ENCODE results near the gene PHF14. TPM values are rescaled to one million over a fixed set of nuclear protein-coding genes. Genes with fewer than 3 reads are reported as not detected.

Gene PHF14
- total RNA-seq, 2 donors from 2014 or later: 52.0 to 53.1 TPM

DNA sequence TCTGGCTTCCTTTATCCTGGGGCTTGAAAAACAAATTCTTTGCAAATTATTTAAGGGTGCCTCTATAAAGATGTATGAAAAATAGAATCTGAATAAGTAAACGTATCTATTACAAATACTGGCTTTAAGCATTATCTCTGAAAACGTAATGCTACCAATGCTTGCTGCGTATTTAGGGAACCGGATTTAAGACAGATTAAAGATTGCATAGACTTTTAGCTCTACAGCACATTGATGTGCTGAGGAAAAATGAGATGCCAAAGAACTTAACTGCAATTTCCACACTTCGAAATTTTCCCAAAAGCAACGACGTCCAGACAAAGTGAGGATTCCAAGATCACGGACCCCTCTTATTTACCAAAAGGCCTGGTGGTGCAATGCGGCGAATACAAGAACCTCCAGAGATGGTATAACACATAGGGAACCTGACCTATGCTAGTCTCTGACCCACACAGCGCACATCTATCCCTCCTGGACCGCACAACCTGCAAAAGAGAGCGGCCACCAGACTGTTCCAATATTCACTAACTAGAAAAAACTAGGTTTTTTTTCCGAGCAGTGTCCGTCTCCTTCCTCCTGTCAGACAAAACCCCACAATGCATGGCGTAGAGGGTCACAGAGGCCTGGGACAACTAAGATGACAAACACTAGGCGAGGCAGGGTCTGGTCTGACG, 34.3 kb upstream of the PHF14 start:
- H3K27me3 ChIP-seq (ENCODE audit: control insufficient read depth, insufficient read depth, low read length, poor library complexity, severe bottlenecking): no peaks in the 10 kb centered on the region
- H3K9me3 ChIP-seq (ENCODE audit: control insufficient read depth, low read length): no peaks in the 10 kb centered on the region
- WGBS, 2 experiments (ENCODE audit: insufficient coverage in 1 of 2, insufficient read length in 1 of 2): 1 to 3% methylated on average over 9 to 18 of the region's 18 CpGs
- peaks cover 38% of the 10 kb centered on the region for H3K36me3 ChIP-seq (ENCODE audit: control insufficient read depth, insufficient read depth, low read length)
- no peaks in the 10 kb centered on the region for H3K9me3 Mint-ChIP-seq
- H3K4me3 Mint-ChIP-seq: no peak overlapping the region
- no peaks in the 10 kb centered on the region for H3K4me1 ChIP-seq (ENCODE audit: control insufficient read depth, insufficient read depth, low read length)
- no peak overlapping the region for H3K27ac Mint-ChIP-seq
- TF ChIP-seq, protein P1, sequence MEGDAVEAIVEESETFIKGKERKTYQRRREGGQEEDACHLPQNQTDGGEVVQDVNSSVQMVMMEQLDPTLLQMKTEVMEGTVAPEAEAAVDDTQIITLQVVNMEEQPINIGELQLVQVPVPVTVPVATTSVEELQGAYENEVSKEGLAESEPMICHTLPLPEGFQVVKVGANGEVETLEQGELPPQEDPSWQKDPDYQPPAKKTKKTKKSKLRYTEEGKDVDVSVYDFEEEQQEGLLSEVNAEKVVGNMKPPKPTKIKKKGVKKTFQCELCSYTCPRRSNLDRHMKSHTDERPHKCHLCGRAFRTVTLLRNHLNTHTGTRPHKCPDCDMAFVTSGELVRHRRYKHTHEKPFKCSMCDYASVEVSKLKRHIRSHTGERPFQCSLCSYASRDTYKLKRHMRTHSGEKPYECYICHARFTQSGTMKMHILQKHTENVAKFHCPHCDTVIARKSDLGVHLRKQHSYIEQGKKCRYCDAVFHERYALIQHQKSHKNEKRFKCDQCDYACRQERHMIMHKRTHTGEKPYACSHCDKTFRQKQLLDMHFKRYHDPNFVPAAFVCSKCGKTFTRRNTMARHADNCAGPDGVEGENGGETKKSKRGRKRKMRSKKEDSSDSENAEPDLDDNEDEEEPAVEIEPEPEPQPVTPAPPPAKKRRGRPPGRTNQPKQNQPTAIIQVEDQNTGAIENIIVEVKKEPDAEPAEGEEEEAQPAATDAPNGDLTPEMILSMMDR (conservative IDR thresholded peaks at IDR 0.05): no peak
- no peaks in the 10 kb centered on the region for H3K27me3 Mint-ChIP-seq (ENCODE audit: insufficient read depth)
- no peak for DNase-seq
- H3K4me1 Mint-ChIP-seq: peaks cover 3% of the 10 kb centered on the region
- H3K36me3 Mint-ChIP-seq (ENCODE audit: low read depth): peaks cover 28% of the 10 kb centered on the region
- peak overlapping the region; percentile 100 for H3K27ac ChIP-seq (ENCODE audit: low read depth, low read length)
- H3K4me3 ChIP-seq (ENCODE audit: low read length): peak overlapping the region; percentile 99
- peak overlapping the region; percentile 99 for H3K9ac ChIP-seq (ENCODE audit: extremely low read depth, low read length, poor library complexity, severe bottlenecking)

DNA sequence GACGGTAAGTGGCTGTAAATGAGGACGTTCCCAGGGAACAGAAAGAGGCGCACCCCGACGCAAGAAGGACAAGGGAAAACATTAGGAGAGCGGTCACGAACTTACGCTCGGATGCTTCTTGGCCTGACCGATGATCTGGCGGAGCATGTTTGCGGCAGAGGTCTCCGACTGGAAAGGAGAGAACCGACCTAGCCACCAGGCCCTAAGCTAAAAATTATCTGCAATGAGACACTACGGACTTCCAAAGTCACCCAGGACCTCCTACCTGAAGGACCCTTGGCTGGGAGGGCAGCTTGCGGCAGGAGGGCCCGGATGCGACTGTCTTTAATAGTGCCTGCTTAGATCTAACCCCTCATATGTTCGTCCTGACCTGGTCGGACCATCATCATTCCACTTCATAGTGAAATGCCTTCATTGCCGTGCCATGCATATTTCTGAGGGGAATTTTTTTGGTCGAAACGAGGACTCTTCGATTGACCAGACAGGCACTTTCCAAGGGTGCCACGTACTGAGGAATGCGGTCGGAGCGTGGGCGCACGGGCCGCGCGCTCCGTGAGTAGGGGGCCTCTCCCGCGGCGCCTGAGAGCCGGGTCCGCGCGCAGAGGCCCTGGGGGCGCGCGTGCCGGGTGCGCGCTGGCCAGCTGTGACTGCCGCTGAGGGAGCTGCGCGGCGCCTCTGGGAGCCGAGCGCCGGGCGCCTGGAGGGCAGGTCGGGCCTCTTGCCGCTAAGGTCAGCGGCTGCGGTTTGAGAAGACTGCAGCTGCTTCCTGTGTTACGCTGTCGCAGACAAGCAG, 33.6 kb upstream of the PHF14 start:
- peaks cover 3% of the 10 kb centered on the region for H3K4me1 Mint-ChIP-seq
- no peaks in the 10 kb centered on the region for H3K27me3 Mint-ChIP-seq (ENCODE audit: insufficient read depth)
- H3K27ac Mint-ChIP-seq: no peak overlapping the region
- H3K36me3 ChIP-seq (ENCODE audit: control insufficient read depth, insufficient read depth, low read length): peaks cover 31% of the 10 kb centered on the region
- peak overlapping the region; percentile 99 for H3K9ac ChIP-seq (ENCODE audit: extremely low read depth, low read length, poor library complexity, severe bottlenecking)
- no peaks in the 10 kb centered on the region for H3K9me3 Mint-ChIP-seq
- H3K4me1 ChIP-seq (ENCODE audit: control insufficient read depth, insufficient read depth, low read length): no peaks in the 10 kb centered on the region
- peaks cover 25% of the 10 kb centered on the region for H3K36me3 Mint-ChIP-seq (ENCODE audit: low read depth)
- WGBS, 2 experiments (ENCODE audit: insufficient coverage in 1 of 2, insufficient read length in 1 of 2): 0% methylated on average over 18 to 61 of the region's 61 CpGs
- H3K27ac ChIP-seq (ENCODE audit: low read depth, low read length): peak overlapping the region; percentile 100
- H3K4me3 ChIP-seq (ENCODE audit: low read length): peak overlapping the region; percentile 99
- TF ChIP-seq, protein P1 (conservative IDR thresholded peaks at IDR 0.05): no peak
- no peaks in the 10 kb centered on the region for H3K9me3 ChIP-seq (ENCODE audit: control insufficient read depth, low read length)
- peak; percentile 93 for DNase-seq
- H3K27me3 ChIP-seq (ENCODE audit: control insufficient read depth, insufficient read depth, low read length, poor library complexity, severe bottlenecking): no peaks in the 10 kb centered on the region
- no peak overlapping the region for H3K4me3 Mint-ChIP-seq

DNA sequence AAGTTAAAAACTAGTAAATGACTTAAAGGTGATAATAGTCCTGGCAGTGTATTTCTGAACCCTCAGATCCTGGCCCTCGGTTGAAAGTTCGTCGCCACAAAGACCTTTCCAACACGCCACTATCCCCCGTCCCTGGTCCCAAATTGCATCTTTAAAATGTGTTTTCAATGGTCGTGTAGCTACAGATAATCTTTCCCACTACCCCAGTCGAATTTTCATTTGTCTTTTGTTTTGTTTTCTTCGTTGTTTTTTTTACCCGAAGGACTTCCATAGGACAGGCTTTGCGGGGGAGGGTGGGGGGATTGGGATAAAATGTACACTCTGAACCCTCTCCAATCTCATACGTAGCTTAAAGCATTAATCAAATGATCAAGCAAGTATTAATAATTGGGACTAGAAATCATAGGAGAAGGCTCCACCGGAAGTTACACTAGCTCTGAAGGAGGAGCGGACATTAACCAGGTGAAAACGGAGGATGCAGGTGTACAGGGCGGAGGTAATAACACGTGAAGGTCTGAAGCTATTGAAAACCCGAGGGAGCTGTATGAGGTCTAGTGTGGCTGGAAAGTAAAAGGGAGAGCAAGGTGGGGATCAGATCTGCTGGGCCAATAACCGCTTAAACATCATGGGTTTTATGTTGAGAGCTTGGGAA, 32.8 kb upstream of the PHF14 start:
- Histone ChIP-seq H3K9me3 (ENCODE audit: control insufficient read depth, low read length) (no peaks in the 10 kb centered on the region), H3K4me1 (ENCODE audit: control insufficient read depth, insufficient read depth, low read length) (no peaks in the 10 kb centered on the region), H3K27ac (ENCODE audit: low read depth, low read length) (peak overlapping the region; percentile 100), H3K9ac (ENCODE audit: extremely low read depth, low read length, poor library complexity, severe bottlenecking) (peak overlapping the region; percentile 99), H3K27me3 (ENCODE audit: control insufficient read depth, insufficient read depth, low read length, poor library complexity, severe bottlenecking) (no peaks in the 10 kb centered on the region), H3K36me3 (ENCODE audit: control insufficient read depth, insufficient read depth, low read length) (peaks cover 24% of the 10 kb centered on the region), H3K4me3 (ENCODE audit: low read length) (peak overlapping the region; percentile 99)
- TF ChIP-seq, protein P1 (conservative IDR thresholded peaks at IDR 0.05): no peak
- no peak overlapping the region for H3K27ac Mint-ChIP-seq
- no peaks in the 10 kb centered on the region for H3K27me3 Mint-ChIP-seq (ENCODE audit: insufficient read depth)
- peaks cover 17% of the 10 kb centered on the region for H3K36me3 Mint-ChIP-seq (ENCODE audit: low read depth)
- no peak for DNase-seq
- WGBS, 2 experiments (ENCODE audit: insufficient coverage in 1 of 2, insufficient read length in 1 of 2): 48 to 73% methylated on average over 10 to 18 of the region's 18 CpGs
- H3K4me1 Mint-ChIP-seq: peaks cover 3% of the 10 kb centered on the region
- no peak overlapping the region for H3K4me3 Mint-ChIP-seq
- H3K9me3 Mint-ChIP-seq: no peaks in the 10 kb centered on the region
